ENCODE measurements around the gene E2F2.

E2F2 gene

GRCh38 chr1:23530747-23531561, at the start of gene E2F2:
Gene E2F2 (minus strand): TSS chr1:23531233. CDS start chr1:23530793, 440 bp downstream.
- TF ChIP-seq CTCF (IDR thresholded peaks at IDR 0.05; ENCODE audit: low read length, missing control alignments): no peak
- peak within 1 kb of the TSS; percentile 54 for H3K4me3 ChIP-seq (replicated peaks; ENCODE audit: low read depth, low read length)
- DNase-seq (ENCODE audit: low read depth): peak; percentile 86

GRCh38 chr1:23578997-23579363, 47.9 kb upstream of the E2F2 start:
- no peak for DNase-seq (ENCODE audit: low read depth)
- no peak for TF ChIP-seq CTCF (IDR thresholded peaks at IDR 0.05; ENCODE audit: low read length, missing control alignments)
- H3K4me3 ChIP-seq (replicated peaks; ENCODE audit: low read depth, low read length): no peak overlapping the region

DNA sequence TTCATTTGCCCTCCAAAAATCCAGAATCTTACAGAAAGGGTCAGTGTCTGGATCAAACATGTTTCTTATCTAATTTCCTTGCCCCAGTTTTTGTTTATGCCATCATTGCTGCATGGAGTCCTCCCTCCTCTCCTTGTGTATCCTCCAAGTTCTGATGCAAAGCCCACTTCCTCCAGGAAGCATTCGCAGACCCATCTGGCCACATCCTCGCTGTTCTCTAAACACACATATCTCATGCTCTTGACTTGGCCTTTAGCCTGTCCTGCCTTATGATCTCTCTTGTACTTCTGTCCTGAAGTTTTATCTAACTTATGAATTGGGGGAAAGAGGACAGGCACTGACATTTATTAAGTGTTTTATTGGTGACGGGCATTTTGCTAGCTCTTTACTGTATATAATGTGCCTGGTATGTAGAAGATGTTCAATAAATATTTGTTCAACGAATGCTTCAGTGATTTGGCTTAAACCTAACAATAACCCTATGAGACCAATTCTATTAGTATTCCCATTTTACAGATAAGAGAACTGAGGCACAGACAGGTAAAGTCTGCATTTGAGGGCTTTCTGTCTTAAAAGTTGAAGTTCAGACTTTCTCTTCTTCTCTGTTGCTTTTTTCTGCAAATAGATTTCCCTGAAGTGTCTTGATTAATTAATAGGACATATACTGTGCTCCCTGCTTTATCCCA, 47.4 kb upstream of the E2F2 start:
- peak; percentile 50 for DNase-seq (ENCODE audit: low read depth)
- no peak for TF ChIP-seq CTCF (IDR thresholded peaks at IDR 0.05; ENCODE audit: low read length, missing control alignments)
- no peak overlapping the region for H3K4me3 ChIP-seq (replicated peaks; ENCODE audit: low read depth, low read length)

GRCh38 chr1:23577056-23578004, 46.3 kb upstream of the E2F2 start:
- no peak for TF ChIP-seq CTCF (IDR thresholded peaks at IDR 0.05; ENCODE audit: low read length, missing control alignments)
- peak; percentile 92 for DNase-seq (ENCODE audit: low read depth)
- H3K4me3 ChIP-seq (replicated peaks; ENCODE audit: low read depth, low read length): peak overlapping the region; percentile 39

DNA sequence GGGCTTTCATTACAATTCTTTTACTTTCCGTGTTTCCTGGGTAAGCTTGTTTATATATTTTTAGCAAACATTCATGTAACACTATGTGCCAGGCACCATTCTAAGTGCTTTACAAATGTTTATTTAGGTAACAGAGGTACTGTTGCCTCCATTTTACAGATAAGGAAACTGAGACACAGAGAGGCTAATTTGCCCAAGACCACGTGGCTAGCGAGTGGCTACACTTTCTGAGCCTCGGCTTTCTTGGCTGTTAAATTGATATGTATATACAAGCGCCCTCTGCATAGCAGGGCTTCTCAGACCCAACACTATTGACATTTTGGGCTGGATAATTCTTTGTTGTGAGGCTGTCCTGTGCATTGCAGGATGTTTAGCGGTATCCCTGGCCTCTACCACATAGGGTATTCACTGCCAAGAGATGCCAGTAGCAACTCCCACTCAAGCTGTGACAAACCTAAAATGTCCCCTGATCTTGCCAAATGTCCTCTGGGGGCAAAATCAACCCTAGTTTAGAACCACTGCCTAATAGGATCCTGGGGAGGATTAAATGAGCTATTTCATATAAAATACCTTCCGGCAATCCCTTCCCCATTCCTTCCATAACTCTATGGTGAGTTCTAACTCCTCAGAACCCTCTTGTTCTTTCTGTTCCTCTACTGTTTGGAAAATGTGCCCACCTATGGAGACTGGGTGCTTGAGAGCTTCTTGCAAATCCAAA, 45.5 kb upstream of the E2F2 start:
- no peak for TF ChIP-seq CTCF (IDR thresholded peaks at IDR 0.05; ENCODE audit: low read length, missing control alignments)

GRCh38 chr1:23575226-23575810, 44.3 kb upstream of the E2F2 start:
- no peak overlapping the region for H3K4me3 ChIP-seq (replicated peaks; ENCODE audit: low read depth, low read length)
- no peak for DNase-seq (ENCODE audit: low read depth)
- no peak for TF ChIP-seq CTCF (IDR thresholded peaks at IDR 0.05; ENCODE audit: low read length, missing control alignments)

More for the DNA sequence above, 45.5 kb upstream of the E2F2 start:
- DNase-seq (ENCODE audit: low read depth): no peak
- peak overlapping the region; percentile 39 for H3K4me3 ChIP-seq (replicated peaks; ENCODE audit: low read depth, low read length)

All from fibroblast of pulmonary artery (primary cell).